ENCODE data around the gene PAPSS2.
"Not testable (repeated sequence)": the region's sequence is repeated elsewhere in the genome, so short reads cannot be mapped to it uniquely, and the experiment has no call there.

Gene PAPSS2

GRCh38 chr10:87742992-87743610, 83.4 kb downstream of the PAPSS2 start:
- H3K4me3 ChIP-seq (ENCODE audit: low read depth, low read length), result not testable (repeated sequence)

GRCh38 chr10:87744606-87745005, 84.9 kb downstream of the PAPSS2 start:
- no peak overlapping the region for H3K4me3 ChIP-seq (ENCODE audit: low read depth, low read length)

GRCh38 chr10:87746911-87747310, 87.2 kb downstream of the PAPSS2 start:
- H3K4me3 ChIP-seq (ENCODE audit: low read depth, low read length), result no peak overlapping the region

GRCh38 chr10:87748244-87748643, 88.6 kb downstream of the PAPSS2 start:
- H3K4me3 ChIP-seq (ENCODE audit: low read depth, low read length), result not testable (repeated sequence)

GRCh38 chr10:87750001-87750671, 90.5 kb downstream of the PAPSS2 start:
- H3K4me3 ChIP-seq (ENCODE audit: low read depth, low read length), result no peak overlapping the region

- no peak overlapping the region for H3K4me3 ChIP-seq (ENCODE audit: low read depth, low read length)
These were observed 91.1 kb downstream of the PAPSS2 start for GRCh38 chr10:87750817-87751216.

GRCh38 chr10:87751274-87751673, 91.6 kb downstream of the PAPSS2 start:
- no peak overlapping the region for H3K4me3 ChIP-seq (ENCODE audit: low read depth, low read length)

- H3K4me3 ChIP-seq (ENCODE audit: low read depth, low read length), result no peak overlapping the region
These were observed 92.9 kb downstream of the PAPSS2 start for GRCh38 chr10:87752566-87752965.

- H3K4me3 ChIP-seq (ENCODE audit: low read depth, low read length), result no peak overlapping the region
These were observed 94.6 kb downstream of the PAPSS2 start for GRCh38 chr10:87753995-87754866.

GRCh38 chr10:87757685-87758084, 98.0 kb downstream of the PAPSS2 start:
- no peak overlapping the region for H3K4me3 ChIP-seq (ENCODE audit: low read depth, low read length)

GRCh38 chr10:87759551-87759950, 99.9 kb downstream of the PAPSS2 start:
- no peak overlapping the region for H3K4me3 ChIP-seq (ENCODE audit: low read depth, low read length)

GRCh38 chr10:87760195-87760905, 100.7 kb downstream of the PAPSS2 start:
- no peak overlapping the region for H3K4me3 ChIP-seq (ENCODE audit: low read depth, low read length)

GRCh38 chr10:87761153-87761552, 101.5 kb downstream of the PAPSS2 start:
- no peak overlapping the region for H3K4me3 ChIP-seq (ENCODE audit: low read depth, low read length)

GRCh38 chr10:87761892-87762291, 102.2 kb downstream of the PAPSS2 start:
- H3K4me3 ChIP-seq (ENCODE audit: low read depth, low read length), result no peak overlapping the region

GRCh38 chr10:87763086-87763861, 103.6 kb downstream of the PAPSS2 start:
- no peak overlapping the region for H3K4me3 ChIP-seq (ENCODE audit: low read depth, low read length)

- H3K4me3 ChIP-seq (ENCODE audit: low read depth, low read length), result no peak overlapping the region
These were observed 104.6 kb downstream of the PAPSS2 start for GRCh38 chr10:87764072-87764934.

GRCh38 chr10:87765666-87766376, 106.1 kb downstream of the PAPSS2 start:
- H3K4me3 ChIP-seq (ENCODE audit: low read depth, low read length), result no peak overlapping the region

- H3K4me3 ChIP-seq (ENCODE audit: low read depth, low read length), result no peak overlapping the region
These were observed 107.6 kb downstream of the PAPSS2 start for GRCh38 chr10:87767253-87767652.

Data from iPS-11a (cell line).